LoVo (cell line): ENCODE data around the gene JMJD4.
"Not testable (repeated sequence)": the region's sequence is repeated elsewhere in the genome, so short reads cannot be mapped to it uniquely, and the experiment has no call there.

Experiments
- DNase-seq: peaks from one replicate; pipeline ENCODE4 v3.0.0-alpha.2; 2016; ENCODE audit warnings: low spot score

Gene JMJD4

DNA sequence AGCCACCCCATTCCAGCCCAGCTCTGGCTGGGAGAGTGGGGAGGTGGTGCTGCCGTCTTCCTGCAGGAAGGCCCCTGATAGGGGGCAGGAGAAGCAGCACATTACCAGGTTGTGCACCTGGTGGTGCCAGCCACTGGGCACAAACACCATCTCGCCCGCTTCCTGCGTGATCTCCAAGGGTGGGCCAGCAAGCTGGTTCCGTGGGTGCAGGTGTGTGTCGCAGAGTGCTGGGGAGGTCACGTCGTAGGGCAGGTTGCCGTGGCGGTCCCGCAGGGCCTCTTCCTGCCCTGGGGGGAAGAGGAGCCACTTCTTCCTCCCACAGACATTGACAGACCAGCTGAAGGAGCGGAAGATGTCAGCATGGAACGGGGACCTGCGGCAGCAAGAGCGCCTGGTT, 1.8 kb downstream of the JMJD4 start:
- DNase-seq, result no peak

DNA sequence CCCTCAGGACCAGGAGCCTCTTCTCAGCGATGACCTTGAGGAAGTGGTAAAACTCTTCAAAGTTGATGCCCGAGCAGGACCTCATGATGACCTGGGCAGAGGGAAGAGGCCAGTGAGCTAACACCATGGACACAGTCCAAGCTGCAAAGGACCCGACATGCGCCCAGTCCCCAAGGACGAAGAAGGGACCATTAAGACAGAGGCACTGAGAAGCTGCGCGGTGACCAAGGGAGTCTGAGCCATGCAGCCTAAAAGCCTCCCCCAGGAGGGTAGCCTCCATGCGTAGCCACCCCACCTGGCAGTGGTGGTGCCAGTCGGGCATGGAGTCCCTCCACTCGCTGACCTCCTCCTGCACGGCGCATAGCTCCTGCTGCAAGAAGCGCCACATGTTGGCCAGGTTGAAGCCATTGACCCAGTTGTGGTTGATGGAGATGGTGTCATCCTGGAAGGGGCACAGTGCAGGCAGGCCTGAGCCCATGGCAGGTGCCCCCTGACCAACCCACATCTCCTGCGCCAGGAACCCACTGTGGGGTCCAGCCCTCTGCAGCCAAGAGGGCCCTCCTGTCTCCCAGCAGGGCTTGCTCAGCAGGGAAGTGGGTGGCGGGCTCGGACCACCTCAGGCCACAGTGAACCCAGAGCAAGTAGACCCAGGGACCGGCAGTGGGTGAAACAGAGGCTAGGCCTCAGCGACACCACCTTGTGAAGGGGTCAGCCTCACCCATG, 2.4 kb downstream of the JMJD4 start:
- DNase-seq, result no peak

DNA sequence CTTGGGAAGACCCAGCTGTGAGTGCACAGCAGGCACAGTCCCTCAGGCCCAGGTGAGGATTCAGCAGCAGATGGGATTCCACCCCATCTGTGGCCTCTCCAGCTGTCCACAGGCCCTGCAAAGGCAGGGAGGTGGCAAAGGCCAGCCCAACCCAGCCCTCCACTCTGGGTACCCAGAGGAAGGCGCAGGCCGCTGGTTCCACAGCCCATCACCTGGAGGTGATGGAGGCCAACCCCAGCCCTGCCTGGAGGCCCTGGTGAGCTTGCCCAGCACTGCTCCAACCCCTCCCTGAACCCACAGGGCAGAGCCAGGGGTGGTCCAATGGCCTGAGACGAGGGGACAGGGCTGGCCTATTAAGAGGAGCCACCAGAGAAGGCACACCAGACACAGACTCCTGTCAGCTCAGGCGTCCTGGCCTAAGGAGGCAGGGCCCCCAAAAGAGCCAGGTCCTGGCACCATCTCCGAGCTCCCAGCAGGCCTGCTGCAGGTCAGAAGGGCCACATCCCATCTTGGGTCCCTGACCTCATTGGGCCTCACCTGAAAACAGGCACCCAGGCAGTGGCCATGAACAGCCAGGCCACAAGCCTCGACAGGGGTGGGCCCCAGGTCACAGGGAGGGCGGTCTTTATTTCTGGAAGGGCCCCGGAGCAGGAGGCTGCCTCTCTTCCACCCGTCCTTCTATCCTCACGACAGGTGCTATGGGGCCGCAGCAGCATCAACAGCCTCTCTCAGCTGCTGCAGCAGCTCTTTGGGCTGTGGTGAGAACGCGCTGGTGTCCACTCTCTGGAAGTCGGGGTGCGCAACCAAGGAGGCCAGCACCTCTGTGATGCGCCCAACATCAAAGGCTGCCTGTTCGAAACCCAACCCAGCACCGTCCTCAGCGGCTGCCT, 3.2 kb downstream of the JMJD4 start:
- no peak for DNase-seq

DNA sequence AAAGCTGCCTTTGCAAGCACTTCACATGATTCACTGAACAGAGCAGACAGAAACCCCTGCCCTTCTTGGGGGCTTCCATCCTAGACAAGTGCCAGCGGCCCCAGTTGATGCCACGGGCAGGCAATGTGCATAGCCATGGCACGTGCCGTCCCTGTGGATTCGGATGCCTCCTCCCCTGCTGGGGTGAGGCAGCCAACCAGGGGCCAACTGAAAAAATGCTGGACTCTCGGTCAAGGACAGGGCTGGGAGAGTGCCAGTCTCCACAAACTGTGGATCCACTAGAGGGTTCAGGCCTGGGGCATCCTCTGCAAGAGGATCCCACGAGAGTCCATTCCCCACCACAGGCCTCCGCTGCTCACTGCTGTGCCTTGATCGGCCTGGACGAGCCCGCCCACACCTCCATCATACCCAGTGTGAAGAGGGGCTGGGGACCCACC, 3.8 kb downstream of the JMJD4 start:
- no peak for DNase-seq

DNA sequence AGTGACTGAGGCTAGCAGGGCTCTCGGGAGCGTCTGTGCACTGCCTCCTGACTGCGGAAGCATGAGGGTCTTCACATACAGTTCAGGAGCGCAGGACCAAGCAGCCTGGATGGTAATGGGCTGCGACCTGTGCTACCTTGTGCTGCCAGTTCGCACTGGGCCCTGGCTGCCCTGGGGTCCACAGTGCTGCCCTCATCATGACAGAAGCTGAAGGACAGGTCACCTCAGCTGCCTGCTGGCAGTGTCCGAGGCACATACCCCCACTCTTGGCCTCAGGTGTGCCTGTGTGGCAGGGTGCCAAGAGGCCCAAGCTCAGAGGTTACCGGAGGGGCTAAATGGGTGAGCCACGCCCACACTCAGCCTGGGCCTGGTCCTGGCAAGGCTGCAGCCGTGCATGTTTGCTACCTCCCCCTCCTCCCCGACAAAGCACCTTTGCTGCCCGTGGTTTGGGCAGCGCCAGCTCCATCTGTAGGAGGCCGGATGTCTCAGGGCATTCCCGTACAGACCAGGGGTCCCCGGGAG, 4.4 kb downstream of the JMJD4 start:
- no peak for DNase-seq

DNA sequence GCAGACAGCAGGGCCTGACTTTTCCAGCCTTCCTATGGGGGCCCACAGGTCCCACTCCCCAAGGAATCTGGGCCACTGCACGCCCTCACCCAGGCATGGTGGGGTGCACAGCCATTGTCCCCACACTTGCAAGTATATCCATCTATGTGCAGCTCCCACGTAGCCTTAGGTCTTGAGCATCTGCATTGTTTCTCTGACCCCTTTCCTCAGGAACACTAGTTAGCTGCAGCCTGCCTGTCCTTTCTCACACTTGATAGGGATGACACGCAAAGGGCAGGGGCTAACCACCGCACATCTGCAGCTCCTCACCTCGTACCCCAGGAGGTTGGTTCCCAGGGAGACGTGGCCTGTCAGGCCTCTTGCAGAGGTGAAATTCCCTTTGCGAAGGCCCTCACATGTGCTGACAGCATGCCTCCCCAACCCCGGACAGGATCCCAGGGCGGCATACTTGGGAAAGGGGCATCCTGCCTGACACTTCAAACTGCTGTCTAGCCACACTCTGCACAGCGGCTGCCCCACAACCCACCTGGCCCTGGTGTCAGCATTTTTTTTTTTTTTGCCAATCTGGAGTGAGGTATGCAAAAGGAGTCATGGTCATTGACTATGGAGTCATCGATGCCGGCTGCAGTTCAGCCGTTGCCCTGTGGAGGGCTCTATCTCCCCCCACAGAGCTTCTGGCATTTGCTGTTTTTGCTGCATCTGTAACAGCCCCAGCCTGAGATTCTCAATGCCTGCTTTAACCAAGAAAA, 5.0 kb downstream of the JMJD4 start:
- no peak for DNase-seq

DNA sequence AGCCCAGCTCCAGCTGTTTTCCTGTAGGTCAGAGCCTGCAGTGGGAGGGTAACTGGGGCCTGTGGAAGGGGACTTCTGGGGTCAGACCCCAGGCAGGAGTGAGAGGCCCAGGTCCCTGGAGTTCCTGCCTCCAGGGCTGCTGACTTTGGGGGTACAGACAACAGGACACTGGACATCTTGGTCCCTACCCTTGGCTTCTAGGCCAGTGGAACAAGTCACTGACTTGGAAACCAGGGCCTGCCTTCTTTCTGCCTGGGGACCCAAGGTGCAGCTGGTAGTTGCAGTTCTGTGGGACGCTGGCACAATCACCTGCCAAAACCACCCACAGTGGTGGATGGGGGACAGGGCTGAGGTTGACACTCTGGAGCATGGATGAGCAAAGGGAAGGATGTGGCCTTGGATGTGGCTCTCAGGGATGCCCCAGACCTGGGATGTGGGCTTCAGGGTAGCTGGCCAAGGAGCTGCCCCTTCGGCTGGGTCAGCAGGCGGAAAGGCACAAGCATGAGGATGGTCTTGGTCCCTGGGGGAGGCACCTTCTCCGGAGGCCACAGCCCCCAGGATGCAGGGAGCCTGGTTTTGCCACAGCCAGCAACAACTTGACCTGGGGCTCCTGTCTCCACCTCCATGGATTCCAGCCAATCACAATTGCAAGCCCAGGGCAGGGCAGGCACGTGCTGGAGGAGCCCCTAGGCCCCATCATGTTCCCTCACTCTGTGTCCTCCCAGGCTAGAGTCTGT, 5.8 kb downstream of the JMJD4 start:
- DNase-seq, result no peak

DNA sequence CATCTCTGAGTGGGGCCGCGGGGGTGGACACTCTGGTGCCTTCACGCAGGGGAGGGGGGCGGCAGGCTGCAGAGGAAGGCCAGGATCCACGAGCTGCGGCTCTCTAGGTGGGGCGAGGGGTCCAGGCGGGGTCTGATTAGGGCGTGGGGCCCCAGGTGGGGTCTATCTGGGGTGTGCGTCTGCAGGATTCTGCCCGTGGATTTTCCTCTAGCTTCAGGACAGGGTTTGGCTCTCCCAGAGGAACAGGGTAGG, 6.3 kb downstream of the JMJD4 start:
- no peak for DNase-seq

DNA sequence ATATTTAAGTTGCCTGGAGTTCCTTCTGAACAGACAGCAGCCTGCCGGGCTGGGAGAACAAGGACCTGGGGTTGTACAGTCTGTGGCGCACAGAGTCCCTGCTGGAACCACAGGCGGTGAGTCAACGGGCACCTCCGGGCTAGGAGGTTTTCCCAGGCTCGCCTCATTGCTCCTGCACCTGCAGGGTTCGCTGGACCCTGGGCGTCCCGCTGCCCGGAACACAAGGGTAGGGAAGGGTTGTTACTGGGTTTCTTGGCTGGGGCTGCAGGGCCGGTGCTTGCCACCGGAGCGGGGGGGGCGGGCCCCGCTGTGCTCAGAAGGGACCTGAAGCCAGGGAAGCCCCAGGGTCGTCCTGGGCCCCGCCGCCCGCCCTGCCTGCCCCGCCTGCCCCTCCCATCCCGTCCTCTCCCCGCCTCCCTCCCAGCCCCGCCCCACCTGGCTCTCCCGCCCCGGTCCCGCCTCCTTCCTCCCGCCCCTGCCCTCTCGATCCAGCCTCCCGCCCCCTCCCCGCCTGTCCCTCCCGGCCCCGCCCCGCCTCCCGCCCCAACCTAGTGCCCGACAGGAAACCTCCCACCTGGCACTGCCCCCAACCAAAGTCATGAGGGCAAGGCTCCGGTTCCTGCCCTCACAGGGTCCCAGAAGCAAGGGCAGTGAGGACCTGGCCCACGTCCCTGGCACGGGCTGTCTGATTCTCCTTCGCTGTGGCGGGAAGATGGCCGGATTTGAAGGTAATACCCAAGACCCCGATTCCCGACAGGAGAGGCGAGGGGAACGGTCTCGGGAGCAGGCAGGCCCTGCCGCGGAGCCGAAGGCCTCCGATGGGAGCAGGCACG, 6.8 kb downstream of the JMJD4 start:
- DNase-seq, result peak; percentile 83

DNA sequence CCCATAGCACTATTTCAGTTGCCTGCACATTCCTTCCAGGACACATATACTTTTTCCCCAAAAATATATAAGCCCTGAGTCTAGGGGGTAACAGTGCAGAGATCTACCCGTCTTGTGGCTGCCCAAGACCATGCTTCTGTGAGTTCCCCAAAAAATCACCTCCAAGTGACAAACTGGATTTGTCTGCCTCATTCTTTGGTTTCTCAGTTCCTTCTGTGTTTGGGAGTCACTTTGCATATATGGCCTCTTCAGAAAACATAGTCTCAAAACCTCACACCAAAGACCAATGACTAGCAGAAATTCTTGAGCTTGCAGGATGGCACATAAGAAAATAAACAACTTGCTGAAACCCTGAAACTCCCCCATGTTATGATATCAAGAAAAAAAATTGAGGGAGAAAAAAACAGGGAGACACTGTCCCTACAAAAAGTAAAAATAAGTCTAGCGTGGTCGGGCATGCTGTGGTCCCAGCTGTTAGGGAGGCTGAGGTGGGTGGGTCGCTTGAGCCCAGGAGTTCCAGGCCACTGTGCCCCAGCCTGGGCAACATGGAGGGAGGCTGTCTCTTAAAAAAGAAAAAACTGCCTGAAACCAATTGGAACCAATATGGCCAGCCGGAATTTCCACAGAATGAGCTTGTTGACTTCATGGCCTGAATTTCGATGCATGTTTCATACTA, 8.0 kb downstream of the JMJD4 start:
- DNase-seq, result no peak

DNA sequence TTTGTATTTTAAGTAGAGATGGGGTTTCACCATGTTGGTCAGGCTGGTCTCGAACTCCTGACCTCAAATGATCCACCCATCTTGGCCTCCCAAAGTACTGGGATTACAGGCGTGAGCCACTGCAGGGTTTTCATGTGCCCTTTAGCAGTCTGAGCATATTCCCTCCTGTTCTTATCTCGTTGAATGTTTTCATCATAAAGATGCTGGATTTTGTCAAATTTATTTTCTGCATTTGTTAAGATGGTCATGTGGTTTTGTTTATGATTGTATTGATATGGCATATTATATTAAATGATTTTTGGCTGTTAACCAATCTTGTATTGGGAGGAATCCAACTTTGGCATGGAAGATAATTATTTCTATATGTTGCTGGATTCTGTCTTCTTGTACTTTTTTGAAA, 8.8 kb downstream of the JMJD4 start:
- no peak for DNase-seq

DNA sequence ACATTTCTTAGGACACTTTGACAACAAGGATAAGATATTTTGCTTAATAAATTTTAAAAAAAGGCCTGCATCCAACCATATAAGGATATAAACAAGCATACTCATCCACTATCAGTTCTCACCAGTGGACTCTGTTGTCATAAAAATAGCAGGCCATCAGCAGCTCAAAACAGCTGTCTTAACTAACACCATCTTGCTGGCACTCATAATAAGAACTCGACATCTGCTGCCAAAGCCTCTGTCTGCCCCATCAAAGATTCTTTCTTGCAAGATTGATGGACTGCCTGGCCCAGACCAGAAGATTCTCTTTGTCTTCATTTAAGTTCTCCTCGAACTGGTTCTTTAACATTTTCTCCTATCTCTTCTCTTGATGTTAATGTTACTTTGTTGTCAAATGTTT, 10.1 kb downstream of the JMJD4 start:
- no peak for DNase-seq

DNA sequence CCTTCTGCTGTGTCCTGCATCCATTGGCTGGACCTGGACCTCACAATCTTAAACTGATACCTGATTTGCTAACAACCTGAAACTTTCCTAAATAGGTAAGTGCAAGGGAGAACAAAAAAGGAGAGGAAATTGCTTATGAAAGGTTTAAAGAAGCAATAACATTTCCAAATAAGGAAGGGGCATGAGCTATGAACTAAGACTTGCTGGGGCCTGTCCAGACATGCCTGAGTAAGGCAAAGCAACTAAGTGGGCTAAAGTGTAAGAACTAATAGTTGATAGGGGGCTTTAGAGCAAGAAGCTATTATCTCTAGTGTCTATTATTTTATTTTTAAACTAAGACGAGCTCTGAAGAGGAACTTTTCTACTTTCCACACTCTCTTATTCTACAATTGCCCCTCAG, 11.6 kb downstream of the JMJD4 start:
- DNase-seq, result no peak

DNA sequence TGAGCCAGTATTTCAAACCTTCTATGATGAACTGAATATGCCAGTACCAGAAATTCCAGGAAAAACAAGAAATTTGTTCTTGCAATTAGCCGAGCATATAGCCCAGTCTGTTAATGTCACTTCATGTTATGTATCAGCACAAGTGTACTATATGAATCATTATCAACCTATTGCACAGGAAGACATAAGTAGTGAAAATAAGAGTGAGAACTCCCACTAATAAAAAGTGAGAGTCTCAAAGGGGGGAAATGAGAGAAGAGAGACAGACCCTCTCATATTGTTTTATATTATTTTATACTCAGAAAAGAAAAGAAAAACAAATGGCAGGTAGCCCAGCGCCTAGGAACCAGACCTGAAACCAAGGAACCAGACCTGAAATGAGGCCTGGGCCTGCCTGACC, 16.2 kb downstream of the JMJD4 start:
- no peak for DNase-seq

DNA sequence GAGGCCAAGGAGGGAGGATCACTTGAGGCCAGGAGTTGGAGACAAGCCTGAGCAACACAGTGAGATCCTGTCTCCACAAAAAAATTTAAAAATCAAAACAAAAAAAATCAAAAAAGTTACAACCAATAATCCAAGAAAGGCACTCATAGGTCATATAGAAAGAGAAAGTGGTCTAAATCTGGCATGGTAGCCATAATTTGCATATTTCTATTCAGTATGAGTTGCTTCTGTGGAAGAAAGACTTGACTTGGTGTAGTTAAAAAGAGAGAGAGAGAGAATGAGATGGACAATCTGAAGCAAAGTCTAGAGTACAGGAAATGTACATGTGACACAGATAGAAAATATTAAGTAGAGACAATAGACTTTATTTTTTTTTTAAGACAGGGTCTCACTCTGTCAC, 22.5 kb downstream of the JMJD4 start:
- no peak for DNase-seq

DNA sequence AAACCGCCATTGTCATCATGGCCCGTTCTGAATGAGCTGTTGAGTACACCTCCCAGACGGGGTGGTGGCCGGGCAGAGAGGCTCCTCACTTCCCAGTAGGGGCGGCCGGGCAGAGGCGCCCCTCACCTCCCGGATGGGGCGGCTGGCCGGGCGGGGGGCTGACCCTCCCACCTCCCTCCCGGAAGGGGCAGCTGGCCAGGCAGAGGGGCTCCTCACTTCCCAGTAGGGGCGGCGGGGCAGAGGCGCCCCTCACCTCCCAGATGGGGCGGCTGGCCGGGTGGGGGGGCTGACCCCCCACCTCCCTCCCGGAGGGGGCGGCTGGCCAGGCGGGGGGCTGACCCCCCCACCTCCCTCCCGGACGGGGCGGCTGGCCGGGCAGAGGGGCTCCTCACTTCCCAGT, 24.6 kb downstream of the JMJD4 start:
- DNase-seq, result not testable (repeated sequence)

DNA sequence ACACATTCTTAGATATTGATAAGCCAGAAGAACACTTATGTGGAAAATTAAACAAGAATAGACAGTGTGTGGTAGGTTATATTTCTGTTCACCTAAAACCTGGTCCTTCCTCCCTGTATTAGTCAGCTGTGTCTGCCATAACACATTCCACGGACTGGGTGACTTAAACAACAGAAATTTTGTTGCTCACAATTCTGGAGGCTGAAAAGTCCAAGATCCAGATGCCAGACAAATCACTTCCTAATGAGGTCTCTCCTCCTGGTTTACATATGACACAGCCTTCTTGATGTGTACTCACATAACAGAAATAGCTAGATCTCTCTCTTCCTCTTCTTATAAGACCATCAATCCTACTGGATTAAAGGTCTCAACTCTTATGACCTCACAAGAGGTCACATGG, 25.7 kb downstream of the JMJD4 start:
- no peak for DNase-seq

DNA sequence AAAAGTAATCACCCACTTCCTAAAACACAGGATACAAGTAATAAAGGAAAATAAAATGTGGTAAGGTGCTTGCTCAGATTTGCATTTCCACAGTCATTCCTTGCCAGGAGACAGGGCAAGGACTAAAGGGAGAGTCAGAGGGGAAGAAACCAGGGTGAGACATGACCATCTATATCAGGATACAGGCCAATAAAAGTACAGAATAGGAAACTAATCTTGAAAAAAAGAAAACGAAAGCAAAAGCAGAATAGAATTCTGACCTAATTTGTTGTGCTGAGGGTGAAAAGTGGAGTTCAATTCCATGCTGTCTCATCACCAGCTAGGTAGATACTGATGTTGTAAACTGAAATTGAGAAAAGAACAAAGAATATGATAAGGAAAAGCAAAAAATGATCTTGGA, 27.3 kb downstream of the JMJD4 start:
- DNase-seq, result no peak

DNA sequence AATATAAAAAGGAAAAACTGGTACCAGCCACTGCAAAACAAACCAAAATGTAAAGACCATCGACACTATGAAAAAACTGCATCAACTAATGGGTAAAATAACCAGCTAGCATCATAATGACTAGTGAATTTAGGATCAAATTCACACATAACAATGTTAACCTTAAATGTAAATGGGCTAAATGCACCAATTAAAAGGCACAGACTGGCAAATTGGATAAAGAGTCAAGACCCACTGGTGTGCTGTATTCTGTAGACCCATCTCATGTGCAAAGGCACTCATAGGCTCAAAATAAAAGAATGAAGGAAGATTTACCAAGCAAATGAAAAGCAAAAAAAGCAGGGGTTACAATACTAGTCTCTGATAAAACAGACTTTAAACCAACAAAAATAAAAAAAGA, 33.5 kb downstream of the JMJD4 start:
- not testable (repeated sequence) for DNase-seq

DNA sequence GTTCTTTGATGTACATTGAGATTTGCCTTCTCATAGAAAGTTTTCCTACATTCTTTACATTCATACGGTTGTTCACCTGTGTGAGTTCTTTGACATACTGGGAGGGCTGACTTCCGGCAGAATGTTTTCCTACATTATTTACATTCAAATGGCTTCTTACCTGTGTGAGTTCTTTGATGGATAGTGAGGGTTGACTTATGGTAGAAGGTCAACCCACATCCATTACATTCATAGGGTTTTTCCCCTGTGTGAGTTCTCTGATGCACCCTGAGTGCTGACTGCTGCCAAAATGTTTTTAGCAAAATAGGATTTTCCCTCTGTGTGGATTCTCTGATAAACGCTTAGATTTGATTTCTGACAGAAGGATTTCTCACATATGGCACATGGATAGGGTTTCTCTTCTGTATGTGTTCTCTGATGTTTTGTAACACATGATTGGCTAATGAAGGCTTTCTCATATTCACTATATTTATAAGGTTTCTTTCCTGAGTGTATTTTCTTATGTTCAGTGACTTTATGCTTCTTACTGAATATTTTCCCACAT, 37.7 kb downstream of the JMJD4 start:
- no peak for DNase-seq
